Fibroblast of skin of left biceps (primary cell): ENCODE measurements around the gene RASGEF1C.

Experiments used
- DNase-seq, 2 experiments: peaks; one replicate each; pipeline ENCODE4 v3.0.0-alpha.2; 2013; ENCODE audit warnings: low read depth in 2 of 2

Gene RASGEF1C

DNA sequence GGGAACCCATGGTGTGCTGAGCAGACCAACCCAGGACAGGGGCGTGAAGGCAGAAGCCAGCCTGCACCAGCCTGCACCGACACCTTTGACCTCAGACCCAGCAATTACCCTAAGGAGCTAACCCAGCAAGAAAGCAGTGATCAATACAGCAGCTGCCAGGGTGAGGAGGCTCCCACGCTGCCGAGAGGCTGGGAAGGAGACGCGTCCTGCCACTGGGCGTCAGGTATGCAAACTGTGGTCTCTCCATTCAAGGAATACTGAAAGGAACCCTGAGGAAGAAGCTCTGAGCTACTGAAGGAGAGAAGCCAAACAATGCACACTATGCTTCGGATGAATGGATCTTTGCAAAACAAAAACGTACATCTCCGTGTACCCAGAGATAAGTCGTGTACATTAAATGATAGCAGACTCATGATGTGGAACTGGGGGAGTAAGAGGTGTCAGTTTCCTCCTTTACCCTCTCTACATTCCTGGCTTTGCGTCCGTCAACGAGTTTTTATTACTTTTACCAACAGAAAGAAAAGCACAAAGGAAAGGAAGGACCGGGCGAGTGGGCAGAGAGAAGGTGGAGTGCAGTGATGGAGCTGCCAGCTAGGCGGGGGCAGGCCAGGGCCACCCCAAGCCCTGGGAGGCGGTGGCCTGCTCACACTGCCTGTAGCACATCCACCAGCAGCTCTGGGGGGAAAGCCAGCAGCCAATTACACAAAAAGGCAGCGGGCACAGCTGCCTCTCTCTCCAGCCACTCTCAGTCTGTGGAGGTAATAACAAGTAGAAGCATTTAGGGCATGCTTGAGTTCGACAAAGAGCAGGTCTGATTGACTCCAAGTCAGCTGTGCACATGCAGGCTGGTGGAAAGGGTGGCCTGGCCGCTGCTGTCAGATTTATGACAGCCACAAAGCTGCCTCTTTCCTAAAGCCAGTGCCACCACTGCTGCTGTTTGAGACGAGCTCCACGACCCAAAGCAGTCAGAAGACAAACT is 29.3 kb downstream of the RASGEF1C start:
- DNase-seq = no peak

DNA sequence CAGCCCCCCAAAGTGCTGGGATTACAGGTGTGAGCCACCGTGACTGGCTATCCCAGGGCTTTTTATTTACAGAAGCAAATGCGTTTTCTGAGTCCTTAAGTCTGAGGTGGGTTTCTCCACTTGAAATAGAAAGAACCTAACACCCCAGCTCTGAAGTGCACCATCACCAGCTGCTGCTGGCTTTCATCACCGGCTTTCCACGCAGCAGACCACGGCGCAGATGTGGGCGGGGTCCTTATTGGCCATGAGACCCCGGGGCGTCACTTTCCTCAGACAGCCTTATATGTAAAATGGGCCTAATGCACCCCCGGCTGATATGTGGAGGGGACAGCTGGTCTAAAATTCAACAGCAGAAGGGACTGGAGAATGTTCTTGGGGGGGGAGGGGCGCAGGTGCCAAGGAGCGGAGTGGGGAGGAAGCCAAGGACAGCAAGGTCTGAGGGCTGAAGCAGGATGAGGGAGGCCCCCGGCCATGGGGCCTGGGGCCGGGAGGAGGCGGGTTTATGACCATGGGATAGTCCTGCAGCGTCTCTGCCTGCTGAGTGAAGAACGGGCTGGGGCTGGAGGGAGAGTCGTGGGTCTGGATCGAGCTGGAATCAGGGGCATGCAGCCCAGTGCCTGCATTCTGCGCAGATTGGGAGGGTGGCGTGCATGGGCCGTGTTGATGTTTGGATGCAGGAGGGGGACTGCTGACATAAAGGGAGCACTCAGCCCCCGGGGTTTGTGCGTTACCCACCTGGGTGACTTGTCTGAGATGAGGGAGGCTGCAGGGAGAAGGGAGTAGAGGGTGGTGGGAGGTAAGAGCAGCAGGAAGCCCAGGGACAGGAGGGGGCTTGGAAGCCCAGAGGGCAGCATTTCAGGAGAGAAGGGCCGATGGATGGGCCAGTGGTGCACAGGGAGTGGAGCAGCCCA is 30.2 kb downstream of the RASGEF1C start:
- no peak for DNase-seq

DNA sequence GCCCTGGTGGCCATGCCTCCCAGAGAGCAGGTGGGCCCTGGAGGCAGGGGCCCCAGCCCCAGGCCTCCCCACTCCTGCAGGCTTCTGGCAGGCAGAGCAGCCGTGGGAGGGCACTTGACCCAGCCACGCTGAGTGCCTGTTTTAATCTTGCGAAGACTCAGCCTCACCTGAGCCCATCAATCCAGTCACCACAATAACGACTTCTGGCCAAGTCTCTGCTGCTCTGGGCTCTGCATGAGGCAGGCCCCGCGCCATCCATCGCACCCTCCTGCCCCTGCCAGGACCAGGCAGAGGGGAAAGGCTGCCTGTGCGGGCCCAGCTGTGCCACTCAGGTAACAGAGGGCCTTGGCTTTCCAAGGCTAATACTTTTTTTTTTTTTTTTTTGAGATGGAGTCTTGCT is 32.8 kb downstream of the RASGEF1C start:
- DNase-seq = no peak

DNA sequence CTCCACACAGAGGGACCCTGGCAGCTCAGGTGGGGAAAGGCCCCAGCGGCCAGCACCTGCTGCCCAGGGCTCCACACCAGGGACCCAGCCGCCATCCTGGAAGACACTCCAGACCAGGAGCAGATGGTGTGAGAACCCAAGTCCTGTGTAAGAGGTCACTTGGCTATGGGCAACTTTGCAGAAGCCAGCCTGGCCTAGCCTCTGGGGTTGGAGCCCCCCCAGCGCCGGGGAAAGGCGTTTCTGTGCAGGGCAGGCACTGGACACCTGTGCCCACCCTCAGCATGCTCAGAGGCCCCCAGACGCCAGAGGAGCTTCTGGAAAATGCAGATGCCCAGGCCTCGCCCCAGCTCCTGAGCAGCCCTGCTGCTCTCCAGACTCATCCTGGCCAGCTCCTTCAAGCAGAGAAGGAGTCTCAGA is 34.0 kb downstream of the RASGEF1C start:
- DNase-seq = no peak

DNA sequence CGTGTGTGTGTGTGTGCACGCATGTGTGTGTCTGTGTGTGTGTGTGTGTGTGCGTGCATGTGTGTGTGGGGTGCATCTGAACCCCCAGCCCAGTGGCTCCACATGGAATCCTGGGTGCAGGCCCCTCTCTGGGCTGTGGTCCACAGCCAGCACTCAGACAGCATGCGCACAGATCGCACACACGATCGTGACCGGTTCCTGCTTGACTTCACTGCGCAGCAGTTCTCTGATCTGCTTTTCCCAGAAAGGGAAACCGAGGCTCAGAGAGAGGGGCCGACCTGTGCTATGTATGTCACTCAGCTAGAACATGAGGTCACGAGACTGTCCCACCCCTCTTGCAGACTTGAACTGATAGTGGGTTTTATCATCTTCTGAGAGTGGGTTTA is 34.4 kb downstream of the RASGEF1C start:
- DNase-seq = no peak

DNA sequence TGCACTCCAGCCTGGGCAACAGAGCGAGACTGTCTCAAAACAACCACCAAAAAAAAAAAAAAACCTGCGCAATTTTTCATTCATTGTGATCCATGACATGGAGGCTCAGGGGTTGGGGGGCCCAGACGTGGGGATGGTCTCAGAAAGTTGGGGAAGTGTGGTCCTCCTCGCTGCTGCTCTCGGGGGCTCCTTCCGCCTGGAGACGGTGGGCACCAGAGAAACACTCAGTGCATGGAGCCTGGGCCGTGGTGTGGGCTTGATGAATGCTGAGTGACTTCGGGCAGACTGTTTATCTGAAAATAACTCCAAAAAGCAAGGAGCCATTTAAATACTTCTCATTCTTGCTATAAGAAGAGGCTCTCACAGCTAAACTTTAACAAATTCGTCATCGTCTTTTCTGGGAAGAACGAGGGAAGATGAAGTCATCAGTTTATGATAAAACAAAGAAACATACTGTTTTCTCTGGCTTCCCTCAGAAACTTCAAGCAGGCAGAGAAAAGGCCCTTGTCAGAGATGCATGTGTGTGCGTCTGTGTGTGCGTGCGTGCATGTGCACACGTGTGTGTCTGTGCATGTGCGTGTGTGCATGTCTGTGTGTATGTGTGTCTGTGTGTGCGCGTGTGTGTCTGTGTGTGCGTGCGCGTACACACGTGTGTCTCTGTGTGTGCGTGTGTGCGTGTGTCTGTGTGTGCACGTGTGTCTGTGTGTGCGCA is 35.0 kb downstream of the RASGEF1C start:
- DNase-seq = no peak

DNA sequence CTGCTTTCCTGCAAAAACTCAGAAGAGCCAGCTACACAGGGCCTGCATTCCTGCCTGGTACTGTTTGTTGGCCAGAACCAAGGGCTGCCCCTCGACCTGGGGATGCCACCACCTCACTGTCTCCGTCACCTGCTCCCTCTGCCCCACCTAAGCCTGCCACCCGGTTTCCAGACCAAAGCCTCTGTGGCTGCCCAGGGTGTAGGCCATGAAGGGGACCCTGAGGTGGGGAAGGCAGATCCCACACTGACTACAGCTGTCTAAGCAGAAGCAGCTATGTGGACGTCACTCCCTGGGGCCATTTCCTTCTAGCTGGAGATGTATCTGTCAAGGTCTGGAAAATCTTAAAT is 35.8 kb downstream of the RASGEF1C start:
- no peak for DNase-seq

DNA sequence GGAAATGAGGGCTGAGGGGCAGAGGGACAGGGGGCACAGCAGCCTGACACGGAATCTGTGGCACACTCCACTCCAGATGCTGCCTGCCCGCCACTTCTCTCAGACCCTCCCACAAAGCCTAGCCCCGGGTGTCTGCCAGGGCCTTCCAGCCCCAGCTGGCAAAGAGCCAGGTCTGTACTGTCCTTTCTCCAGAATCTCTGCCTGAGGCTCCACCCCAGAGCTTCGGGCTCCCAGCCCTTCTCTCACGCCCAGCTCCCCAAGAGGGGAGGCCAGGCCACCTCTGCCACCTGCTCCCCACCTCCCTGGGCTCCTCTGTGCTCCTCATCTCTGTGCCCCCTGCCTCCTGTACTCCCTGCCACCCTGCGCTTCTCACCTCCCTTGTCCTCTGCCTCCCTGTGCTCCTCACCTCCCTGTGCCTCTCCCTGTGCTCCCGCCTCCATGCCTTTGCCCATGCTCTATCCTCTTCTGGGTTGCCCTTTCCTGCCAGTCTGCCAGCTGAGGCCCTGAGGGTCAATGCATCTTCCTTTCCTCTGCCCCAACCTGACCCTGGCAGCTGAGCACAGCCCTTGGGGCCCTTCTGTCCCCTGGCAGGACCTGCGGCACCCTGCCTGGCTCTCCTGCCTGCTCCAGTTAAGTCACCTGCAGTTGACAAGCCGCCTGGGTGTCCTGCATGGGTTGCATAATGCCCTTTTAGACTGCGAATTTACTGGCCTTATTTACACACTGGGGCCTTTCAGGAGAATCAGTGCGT is 36.4 kb downstream of the RASGEF1C start:
- DNase-seq = no peak

DNA sequence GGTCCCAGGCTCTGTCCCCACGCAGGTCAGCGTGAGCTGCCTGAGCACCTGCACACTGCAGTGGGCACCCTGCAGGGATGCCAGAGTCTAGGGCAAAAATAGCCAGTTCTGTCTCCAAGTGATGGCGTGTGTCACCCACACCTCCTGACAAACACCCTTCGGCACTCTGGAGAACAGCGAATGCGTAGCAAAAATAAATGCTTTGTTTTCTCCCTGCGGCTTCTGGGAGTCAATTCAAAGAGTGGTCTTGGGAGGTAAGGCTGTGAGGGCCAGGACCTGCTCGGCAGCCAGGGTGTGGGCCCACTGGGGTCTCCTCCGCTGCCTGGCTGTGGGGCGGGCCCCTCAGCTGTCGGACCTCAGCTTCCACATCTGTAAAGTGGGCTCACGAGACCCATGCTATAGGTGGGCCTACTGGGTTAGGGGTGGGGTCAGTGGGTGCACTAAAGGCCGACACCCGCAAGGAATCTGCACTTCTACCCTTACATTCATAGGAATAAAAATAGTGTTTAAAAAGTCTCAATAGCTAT is 37.4 kb downstream of the RASGEF1C start:
- no peak for DNase-seq

DNA sequence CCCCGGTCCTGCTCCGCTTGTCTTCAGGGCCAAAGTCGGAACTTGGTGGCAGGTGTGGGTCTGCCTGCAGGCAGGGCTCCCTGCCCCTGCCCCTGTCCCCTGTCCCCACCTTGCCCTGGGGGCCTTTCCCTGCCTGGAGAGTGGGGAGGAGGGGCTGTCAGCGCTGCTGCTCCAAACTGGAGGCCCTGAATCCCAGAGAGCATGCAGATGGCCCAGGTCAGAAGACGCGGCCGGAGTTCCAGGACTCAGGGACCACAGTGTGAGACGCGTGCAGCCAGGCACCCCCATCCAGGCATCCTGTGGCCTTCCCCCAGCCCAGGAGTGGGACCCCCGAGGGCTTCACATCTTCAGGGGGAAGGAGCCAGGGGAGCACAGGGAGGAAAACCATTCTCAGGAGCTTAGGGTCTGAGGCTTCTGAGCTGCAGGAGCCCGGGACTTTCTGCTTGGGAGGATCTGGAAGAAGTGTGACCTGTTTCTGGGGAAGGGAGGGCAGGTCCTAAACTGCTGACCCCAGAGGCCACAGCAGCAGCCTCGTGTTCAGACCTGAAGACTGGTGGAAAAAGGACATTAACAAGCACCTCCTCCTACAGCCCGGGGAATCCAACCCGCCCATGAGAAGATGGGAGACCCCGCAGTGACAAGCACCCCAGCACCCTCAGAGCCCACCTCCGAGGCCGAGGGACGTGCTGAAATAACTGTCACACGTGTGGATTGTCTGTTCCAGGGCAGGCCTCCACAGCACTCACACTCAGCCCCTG is 38.0 kb downstream of the RASGEF1C start:
- no peak for DNase-seq

DNA sequence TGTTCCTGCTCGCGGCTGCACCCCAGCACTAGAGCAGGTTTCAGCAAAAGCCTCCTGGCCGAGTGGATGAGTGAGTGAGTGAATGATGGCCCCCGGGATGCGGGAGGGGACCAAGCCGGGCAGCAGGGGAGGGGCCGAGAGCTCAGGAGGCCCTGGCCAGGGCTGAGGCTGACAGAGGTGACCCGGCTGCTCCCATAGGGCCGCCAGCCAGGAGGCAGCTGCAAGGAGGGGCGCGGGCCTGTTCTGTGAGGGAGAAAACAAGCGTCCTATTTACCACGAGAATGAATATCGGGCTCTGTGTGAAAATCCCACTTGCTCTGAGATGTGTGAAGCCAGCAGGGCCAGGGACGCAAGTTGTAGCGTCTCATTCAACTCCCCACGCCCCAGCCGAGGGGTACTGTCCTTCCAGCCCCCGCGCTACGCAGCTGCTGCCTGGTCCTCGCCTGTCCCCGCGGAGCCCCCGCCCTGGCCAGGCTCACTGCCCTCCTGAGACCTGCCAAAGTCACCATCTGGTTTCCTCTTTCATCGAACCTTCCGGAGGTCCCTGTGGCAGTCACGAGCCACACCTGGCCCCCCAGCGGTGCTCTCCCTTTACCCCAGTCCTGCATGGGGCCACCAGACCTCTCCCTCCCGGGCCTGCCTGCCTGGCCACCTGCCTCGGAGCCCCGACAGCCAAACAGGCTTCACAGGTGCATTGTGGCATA is 38.8 kb downstream of the RASGEF1C start:
- no peak for DNase-seq

DNA sequence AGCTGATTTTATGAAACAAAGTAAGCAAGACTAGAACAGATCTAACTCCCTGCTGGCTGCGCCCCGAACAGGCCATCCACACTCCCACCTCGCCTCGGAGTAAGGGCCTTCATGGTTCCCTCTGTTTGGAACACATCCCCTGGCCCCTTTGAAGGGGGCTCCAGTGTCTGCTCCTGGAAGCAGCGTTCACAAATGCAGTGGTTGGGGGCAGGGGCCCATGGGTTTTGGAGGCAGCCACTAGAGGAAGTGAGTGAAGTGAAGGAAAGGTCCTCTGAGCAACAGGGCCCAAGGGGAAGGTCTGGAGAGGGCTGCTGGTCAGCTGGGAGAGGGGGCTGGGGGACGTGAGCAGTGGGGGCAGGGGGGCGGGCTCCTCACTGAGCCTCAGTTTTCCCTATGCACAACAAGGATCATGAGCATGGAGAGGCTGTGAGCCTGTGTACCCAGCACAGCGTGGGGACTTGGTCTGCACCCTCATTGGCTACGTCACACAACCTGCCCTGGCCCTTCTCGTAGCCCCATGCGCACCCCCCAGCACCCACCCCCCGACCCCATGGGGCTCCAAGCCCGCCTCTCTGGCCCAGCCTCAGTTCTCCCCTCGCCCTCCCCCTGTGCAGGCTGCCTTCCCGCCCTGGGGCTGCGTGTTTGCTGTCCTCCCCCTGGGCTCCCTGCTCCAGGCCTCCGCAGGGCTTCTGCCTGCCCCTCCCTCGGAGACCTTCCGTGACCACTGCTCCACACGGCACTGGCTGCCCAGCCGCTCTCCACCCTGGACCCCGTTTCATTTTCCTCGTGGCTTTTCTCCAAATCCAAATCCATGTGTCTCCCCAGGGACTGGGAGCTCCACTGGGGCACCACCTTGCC is 39.5 kb downstream of the RASGEF1C start:
- no peak for DNase-seq

DNA sequence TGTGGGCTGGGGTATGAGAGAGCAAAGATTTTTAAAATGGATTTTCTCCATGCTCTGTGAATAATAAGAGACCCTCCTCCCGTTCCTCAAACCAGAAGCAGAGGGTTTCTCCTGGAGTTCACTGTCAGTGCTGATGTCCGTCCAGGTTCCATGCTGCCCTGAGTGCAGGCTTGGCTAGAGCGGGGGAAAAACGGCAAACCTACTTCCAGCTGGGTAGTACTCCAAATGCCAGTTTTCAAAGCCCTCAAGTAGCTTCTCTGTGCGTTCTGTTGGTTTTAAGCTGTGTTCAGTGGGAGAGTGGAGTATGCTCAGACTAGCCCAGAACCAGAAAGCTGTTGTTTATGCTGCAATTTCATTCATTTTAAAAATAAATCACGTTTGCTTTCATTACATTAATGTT is 40.3 kb downstream of the RASGEF1C start:
- DNase-seq = no peak

DNA sequence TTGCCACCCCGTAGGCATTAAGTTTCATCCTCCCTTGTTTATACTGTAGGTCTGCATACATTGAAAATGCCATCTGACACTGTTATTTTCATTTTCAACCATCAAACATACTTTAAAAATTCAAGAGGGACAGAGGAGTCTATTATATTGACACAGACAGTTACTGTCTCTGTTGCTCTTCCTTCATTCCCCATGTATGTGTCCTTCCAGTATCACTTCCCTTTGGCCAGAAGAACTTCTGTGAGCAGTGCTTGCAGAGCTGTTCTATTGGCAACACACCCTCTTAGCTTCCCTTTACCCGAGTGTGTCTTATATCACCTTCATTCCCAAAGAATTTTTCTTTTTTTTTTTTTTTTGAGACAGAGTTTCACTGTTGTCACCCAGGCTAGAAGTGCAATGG is 42.8 kb downstream of the RASGEF1C start:
- DNase-seq = no peak

DNA sequence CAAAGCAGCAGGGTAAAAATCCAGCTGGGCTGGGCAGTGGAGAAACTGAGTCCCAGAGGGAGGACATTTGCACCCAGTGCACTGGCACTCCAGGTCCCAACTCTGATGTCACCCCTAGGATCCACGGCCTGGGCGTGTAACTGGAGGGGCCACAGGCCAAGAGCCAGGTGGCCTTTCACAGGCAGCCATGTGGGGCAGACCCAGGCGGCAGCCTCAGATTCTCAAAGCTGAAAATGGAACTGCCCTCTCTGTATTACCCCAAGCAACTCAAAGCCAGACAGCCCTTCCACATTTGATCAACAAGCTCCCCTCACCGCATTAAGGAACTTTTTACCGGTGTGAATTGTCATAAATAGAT is 46.7 kb downstream of the RASGEF1C start:
- no peak for DNase-seq

DNA sequence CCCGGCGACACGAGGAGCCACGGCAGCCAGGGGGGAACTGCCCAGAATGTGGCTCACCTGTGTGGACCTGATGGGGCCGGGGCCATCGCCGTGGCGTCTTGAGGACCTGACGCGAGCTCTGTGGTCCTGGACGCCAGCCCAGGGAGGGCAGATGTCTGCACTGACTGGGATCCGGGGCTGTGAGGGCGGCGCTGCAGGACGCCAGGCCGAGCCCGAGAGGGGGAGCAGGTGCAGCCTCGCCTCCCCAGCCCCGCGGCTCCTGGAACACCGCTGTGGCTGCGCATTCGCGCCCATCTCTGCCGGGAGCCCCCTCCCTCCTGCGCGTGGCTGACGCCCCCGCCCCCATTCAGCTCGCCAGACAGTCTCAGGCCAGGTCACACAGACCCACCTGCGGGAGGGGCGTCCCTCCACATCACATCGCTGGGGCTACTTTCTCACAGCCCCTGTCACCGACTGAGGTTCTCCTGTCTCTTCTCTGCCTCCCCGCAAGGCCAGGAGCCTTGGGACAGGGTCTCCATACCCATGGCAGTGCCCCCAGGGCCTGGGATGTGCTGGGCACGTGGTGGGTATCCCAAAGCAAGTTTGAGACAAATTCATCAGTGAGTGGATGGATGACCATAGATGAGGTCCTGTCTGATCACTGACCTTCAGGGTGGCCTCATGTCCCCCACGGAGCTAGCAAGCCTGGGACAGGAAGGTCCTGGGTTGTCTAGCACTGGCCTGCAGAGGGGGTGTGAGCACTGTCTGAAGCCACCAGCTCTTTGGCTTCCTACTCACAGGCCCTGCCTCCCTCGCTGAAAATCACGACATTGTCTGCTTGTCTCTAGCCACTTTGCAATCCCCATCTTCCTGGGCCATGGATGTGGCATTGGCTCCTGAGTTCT is 47.3 kb downstream of the RASGEF1C start:
- no peak for DNase-seq

DNA sequence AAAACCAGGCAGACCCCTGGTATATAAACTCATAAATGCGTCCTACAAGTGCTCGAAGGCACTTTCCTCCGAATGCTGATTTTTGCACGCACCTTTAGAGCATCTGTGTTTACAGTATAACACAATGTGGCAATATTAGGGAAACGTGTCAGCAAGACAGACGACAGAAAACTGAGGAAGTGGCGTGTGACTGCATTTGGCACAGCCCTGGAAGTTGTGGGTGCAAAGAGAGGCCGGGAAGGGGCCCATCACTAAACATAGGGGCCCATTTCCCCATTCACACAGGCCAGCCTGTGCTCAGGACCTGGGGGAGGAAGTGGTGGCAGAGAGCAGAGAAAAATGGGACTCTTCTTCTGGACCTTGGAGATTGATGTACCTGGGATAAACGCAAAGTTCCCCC is 48.2 kb downstream of the RASGEF1C start:
- no peak for DNase-seq

DNA sequence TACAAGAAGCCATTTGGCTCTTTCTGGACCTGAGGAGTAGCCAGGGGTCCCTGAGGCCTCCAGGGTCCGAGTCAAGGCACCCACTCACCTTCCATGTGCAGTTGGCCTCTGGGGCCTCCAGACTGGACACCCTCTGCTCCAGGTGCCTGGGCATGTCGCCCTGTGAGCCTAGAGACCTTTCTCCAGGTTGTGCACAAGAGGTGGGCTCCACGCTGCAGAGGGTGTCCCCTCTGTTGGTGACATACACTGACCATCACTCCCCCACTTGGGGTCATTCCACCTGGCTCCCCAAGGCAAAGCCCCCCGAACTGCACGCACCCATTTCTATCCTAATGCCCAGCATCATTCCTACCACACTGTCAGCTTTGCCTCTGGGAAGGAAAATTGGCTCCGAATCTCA is 48.8 kb downstream of the RASGEF1C start:
- no peak for DNase-seq
